PC-9 (cell line): ENCODE data around the gene ARHGAP26.

ENCODE experiments used
- EZH2 ChIP-seq: fragments of 200-600 bp; sonication (generic); IDR thresholded peaks from 2 replicates; pipeline ENCODE4 v1.8.0; 2017; ENCODE audit warnings: antibody characterized with exemption, low read depth
- TF ChIP-seq, protein P1 (sequence below): fragments of 200-600 bp; sonication (generic); conservative IDR thresholded peaks from 2 replicates; pipeline ENCODE4 v1.6.1; 2017; ENCODE audit warnings: mixed run types, antibody characterized with exemption, mild to moderate bottlenecking, moderate library complexity

DNA sequence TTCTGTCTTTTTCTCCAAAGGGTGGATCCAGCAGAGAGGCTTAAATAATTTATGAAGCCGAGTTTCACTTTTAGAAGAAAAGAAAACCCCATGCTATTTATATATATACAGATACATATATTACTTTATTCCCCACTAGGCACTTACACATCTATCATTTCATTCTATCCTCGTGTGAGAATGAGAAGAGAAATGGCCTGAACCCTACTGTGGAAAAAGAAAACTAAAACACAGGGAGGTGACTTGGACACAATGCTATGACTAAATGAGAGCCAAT lies 438.1 kb downstream of the ARHGAP26 start:
- TF ChIP-seq, protein P1, sequence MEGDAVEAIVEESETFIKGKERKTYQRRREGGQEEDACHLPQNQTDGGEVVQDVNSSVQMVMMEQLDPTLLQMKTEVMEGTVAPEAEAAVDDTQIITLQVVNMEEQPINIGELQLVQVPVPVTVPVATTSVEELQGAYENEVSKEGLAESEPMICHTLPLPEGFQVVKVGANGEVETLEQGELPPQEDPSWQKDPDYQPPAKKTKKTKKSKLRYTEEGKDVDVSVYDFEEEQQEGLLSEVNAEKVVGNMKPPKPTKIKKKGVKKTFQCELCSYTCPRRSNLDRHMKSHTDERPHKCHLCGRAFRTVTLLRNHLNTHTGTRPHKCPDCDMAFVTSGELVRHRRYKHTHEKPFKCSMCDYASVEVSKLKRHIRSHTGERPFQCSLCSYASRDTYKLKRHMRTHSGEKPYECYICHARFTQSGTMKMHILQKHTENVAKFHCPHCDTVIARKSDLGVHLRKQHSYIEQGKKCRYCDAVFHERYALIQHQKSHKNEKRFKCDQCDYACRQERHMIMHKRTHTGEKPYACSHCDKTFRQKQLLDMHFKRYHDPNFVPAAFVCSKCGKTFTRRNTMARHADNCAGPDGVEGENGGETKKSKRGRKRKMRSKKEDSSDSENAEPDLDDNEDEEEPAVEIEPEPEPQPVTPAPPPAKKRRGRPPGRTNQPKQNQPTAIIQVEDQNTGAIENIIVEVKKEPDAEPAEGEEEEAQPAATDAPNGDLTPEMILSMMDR = no peak
- no peak for TF ChIP-seq EZH2
